BJ (cell line): ENCODE results near the gene IMP4. TPM values are rescaled to one million over a fixed set of nuclear protein-coding genes. Genes with fewer than 3 reads are reported as not detected.

Experiments
- CTCF ChIA-PET: fragments of 350-600 bp; formaldehyde crosslinking; extraction: SDS; loops from one replicate; lab custom pipeline; 2021; ENCODE audit warnings: antibody characterized with exemption, inconsistent platforms; lab: Yijun Ruan, JAX
- POLR2A ChIA-PET: fragments of 300-600 bp; sonication (Branson Sonifier 250); formaldehyde crosslinking; extraction: SDS; loops from one replicate; lab custom pipeline; 2021; ENCODE audit warnings: antibody characterized with exemption; lab: Charles Lee
- DNase-seq: peaks from one replicate; pipeline ENCODE4 v3.0.0-alpha.2; 2011; ENCODE audit warnings: low read depth
- H3K27me3 ChIP-seq: 2 replicates; pipeline ENCODE4 v1.6.0; 2011; ENCODE audit warnings: low read length; ENCODE audit not compliant: control insufficient read depth, insufficient read depth
- H3K36me3 ChIP-seq: 2 replicates; pipeline ENCODE4 v1.5.1; 2011; ENCODE audit warnings: low read length; ENCODE audit not compliant: control insufficient read depth, insufficient read depth
- H3K4me3 ChIP-seq: 2 replicates; pipeline ENCODE4 v1.5.1; 2011; ENCODE audit warnings: low read depth, mild to moderate bottlenecking, control low read depth, low read length
- polyA plus RNA-seq: library from polyadenylated mRNA; depleted of rRNA; stranded (reverse); fragments of >200 nt; gene quantifications from 2 replicates; pipeline ENCODE4 v1.2.3, GENCODE V29; 2011
- TF ChIP-seq, protein P1 (sequence below): IDR thresholded peaks from 2 replicates; pipeline ENCODE4 v1.5.1; 2011; ENCODE audit warnings: low read depth, mild to moderate bottlenecking, control low read depth, inconsistent platforms, low read length, moderate library complexity; ENCODE audit not compliant: insufficient read depth

The IMP4 gene
- polyA plus RNA-seq, 1 experiment, result 144 TPM

DNA sequence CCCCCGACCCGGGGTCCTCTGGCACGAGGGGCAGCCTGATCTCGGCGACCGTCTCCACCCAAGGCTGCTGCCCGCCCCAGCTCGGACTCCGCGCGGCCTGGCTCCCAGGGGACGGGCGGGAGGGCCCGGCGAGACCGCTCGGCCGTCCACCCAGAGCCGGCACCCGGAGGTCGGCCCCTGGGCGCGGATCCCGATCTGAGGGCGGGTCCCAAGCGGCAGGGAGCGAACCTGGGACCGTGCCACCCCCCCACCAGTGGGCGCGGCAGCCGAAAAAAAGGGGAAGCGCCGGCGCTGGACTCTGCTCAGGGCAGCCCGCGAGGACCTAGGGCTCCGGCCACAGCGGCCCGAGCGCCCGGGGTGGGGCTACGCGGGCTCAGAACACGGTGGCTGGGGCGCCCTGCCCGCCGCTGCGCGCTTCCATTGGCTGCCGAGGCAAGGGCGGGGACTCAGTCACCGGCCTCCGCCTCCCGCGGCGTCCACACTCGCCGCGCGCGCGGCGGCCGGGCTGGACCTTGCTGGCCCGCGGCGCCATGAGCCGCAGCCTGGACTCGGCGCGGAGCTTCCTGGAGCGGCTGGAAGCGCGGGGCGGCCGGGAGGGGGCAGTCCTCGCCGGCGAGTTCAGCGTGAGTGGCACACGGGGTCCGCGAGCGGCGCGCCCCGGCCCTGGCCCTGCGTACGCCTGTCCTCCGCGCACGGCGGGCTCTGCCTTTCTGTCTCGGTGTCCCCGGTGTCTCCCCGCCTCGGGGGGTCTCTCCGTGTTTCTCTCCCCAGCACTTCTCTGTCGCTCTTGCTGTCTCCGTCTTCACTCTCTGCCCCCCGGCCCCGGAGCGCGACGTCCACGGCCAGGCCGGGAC is 13.1 kb downstream of the IMP4 start, which contains the start of gene PTPN18:
Gene PTPN18 (plus strand): TSS at position 479 of the 854 bp plus-strand sequence. CDS start 52 bp downstream, at position 531.
- H3K4me3 ChIP-seq, result peak within 1 kb of the TSS; percentile 83
- no peaks in the 10 kb centered on the region for H3K36me3 ChIP-seq
- ChIA-PET CTCF (interaction anchor here (0.6 to 3.1 kb wide), 6 partner anchors 11 to 25 kb away, joined by 3 to 16 read pairs (median 4); partner anchors contain the start of gene IMP4), POLR2A (interaction anchor here (1.5 kb wide), 1 partner anchor 13 kb away, joined by 13 read pairs; the partner anchor contains the start of gene IMP4)
- DNase-seq, result peak; percentile 56
- TF ChIP-seq, protein P1, sequence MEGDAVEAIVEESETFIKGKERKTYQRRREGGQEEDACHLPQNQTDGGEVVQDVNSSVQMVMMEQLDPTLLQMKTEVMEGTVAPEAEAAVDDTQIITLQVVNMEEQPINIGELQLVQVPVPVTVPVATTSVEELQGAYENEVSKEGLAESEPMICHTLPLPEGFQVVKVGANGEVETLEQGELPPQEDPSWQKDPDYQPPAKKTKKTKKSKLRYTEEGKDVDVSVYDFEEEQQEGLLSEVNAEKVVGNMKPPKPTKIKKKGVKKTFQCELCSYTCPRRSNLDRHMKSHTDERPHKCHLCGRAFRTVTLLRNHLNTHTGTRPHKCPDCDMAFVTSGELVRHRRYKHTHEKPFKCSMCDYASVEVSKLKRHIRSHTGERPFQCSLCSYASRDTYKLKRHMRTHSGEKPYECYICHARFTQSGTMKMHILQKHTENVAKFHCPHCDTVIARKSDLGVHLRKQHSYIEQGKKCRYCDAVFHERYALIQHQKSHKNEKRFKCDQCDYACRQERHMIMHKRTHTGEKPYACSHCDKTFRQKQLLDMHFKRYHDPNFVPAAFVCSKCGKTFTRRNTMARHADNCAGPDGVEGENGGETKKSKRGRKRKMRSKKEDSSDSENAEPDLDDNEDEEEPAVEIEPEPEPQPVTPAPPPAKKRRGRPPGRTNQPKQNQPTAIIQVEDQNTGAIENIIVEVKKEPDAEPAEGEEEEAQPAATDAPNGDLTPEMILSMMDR, result peak; percentile 35
- no peaks in the 10 kb centered on the region for H3K27me3 ChIP-seq

DNA sequence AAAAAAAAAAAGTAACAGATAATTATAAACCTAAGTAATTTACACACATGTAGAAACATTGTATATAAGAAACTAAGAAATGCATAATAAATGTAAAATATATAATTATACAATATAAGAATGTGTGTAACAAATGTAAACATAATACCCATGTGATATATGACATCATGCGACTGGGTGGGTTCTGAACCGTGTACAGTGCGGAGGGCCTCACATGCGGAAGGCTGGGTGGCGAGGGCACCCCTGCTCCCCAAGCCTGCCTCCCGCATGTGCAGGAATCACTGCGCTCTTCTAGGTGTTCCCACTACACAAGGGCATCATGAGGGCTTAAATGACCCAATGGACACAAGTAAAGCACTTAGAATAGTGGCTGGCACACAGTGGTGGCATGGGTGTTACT is 15.2 kb downstream of the IMP4 start:
- POLR2A ChIA-PET, result no interaction called here

GRCh38 chr2:130358420-130359350 is 16.0 kb downstream of the IMP4 start:
- Histone ChIP-seq H3K36me3 (no peaks in the 10 kb centered on the region), H3K4me3 (no peak overlapping the region), H3K27me3 (no peaks in the 10 kb centered on the region)
- TF ChIP-seq, protein P1, result no peak
- ChIA-PET CTCF (no interaction called here), POLR2A (no interaction called here)
- DNase-seq, result no peak

More for the DNA sequence above, 15.2 kb downstream of the IMP4 start:
- H3K36me3 ChIP-seq, result no peaks in the 10 kb centered on the region
- TF ChIP-seq, protein P1, result no peak
- no peaks in the 10 kb centered on the region for H3K27me3 ChIP-seq
- no peak overlapping the region for H3K4me3 ChIP-seq
- CTCF ChIA-PET, result no interaction called here
- DNase-seq, result no peak

GRCh38 chr2:130359466-130359865 is 16.8 kb downstream of the IMP4 start:
- Histone ChIP-seq H3K4me3 (no peak overlapping the region), H3K27me3 (no peaks in the 10 kb centered on the region), H3K36me3 (no peaks in the 10 kb centered on the region)
- CTCF ChIA-PET, result no interaction called here
- no peak for DNase-seq
- TF ChIP-seq, protein P1, result no peak
- POLR2A ChIA-PET, result no interaction called here
